ENCODE measurements around the gene TOMT. TPM values are rescaled to one million over a fixed set of nuclear protein-coding genes. Genes with fewer than 3 reads are reported as not detected.

Gene TOMT
- not detected in 2 replicates for total RNA-seq

DNA sequence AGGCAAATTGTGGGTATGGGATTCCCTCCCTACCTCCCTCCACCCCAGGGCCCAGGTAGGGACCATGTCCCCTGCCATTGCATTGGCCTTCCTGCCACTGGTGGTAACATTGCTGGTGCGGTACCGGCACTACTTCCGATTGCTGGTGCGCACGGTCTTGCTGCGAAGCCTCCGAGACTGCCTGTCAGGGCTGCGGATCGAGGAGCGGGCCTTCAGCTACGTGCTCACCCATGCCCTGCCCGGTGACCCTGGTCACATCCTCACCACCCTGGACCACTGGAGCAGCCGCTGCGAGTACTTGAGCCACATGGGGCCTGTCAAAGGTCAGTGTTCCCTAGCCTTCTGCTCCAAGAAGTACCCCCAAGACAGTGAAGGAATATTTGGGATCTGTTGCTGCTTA, at the start of gene TOMT:
Gene TOMT (plus strand): TSS at position 37 of the 400 bp plus-strand sequence. CDS start 28 bp downstream, at position 65.

GRCh38 chr11:72080326-72081183, 25.2 kb upstream of the TOMT start, which contains the start of the genes LRRC51 and NUMA1:
LRRC51 (plus strand) TSS chr11:72080850; CDS start chr11:72089084, 8,234 bp downstream.
NUMA1 (minus strand) TSS chr11:72080542; CDS start chr11:72035943, 44,599 bp downstream.

DNA sequence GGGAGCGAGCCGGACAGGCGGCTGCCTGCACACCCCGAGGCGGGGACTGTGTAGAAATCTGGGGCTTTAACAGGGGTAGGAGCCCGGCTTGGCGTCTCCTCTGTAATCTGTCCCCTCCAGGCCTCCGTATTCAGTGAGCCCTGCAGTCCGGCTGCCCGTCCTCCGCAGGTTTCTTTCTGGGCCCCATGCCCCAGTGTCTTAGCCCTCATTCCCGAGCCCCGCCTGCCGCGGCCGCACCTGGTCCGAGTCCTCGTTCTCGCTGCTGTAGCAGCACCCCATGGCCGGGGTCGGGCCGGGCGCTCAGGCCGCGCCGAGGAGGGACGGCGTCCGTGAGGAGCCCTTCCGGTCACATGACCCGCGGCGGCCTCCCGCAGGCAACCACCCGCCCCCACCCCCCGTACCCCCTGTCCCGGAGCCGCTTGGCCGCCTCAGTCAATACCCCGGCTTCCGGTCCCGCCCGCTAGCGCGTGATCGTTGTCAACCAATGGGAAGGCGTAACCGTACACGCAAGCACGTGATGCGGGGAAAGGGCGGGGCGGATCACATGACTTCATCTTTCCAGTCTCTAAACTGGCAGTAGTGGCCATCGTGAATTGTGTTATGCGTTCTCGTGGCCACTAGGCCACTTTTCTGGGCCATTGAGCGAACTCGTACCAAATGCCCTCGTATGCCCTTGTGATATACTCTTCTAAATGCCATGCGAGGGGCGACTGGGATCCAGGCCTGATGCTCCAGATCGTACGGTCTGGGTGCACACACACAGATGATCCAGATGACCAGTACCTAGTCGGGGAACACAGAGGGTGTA, 2.6 kb upstream of the TOMT start, which contains the start of gene LAMTOR1:
Gene LAMTOR1 (minus strand): TSS at position 352 of the 808 bp plus-strand sequence. CDS start 73 bp downstream, at position 279.

GRCh38 chr11:72112143-72112977, 6.6 kb downstream of the TOMT start, which contains the start of gene ANAPC15:
ANAPC15 (minus strand) TSS chr11:72112695; CDS start chr11:72111276, 1,419 bp downstream.

GRCh38 chr11:72135473-72135872, 29.7 kb downstream of the TOMT start, which contains the start of gene FOLR3:
FOLR3 (plus strand) TSS chr11:72135725; CDS start chr11:72135953, 228 bp downstream.

Other genes starting within 250 kb of the TOMT start
- not detected in 2 replicates for gene DEFB131B, start 227.5 kb upstream of the TOMT start, total RNA-seq
- gene XNDC1N, start 177.3 kb upstream of the TOMT start, total RNA-seq: 5.8 and 7.1 TPM in 2 replicates
- gene RNF121, start 176.9 kb upstream of the TOMT start, total RNA-seq: 61.6 and 108 TPM in 2 replicates
- 4.9 and 5.6 TPM in 2 replicates for gene IL18BP, start 107.0 kb upstream of the TOMT start, total RNA-seq
- gene NUMA1, start 25.4 kb upstream of the TOMT start, total RNA-seq: 121 and 127 TPM in 2 replicates
- 2.7 and 3.3 TPM in 2 replicates for gene LRRC51, start 25.1 kb upstream of the TOMT start, total RNA-seq
- gene LAMTOR1, start 2.6 kb upstream of the TOMT start, total RNA-seq: 75.6 and 86.2 TPM in 2 replicates
- gene ANAPC15, start 6.8 kb downstream of the TOMT start, total RNA-seq: 17.9 and 43.2 TPM in 2 replicates
- not detected in 2 replicates for gene FOLR3, start 29.8 kb downstream of the TOMT start, total RNA-seq
- not detected in 2 replicates for gene FOLR1, start 86.2 kb downstream of the TOMT start, total RNA-seq
- gene FOLR2, start 110.9 kb downstream of the TOMT start, total RNA-seq: not detected in 2 replicates
- gene INPPL1, start 118.8 kb downstream of the TOMT start, total RNA-seq: 46.6 and 78.5 TPM in 2 replicates
- not detected in 2 replicates for gene PHOX2A, start 138.3 kb downstream of the TOMT start, total RNA-seq

All from endothelial cell of coronary artery (primary cell).